T1000 (cell line): Measurements from ENCODE around the gene ALDOB.

Experiments
- DNase-seq: peaks from one replicate; lab custom pipeline; 2025; ENCODE audit warnings: mixed read lengths; lab: John Stamatoyannopoulos, UW

ALDOB gene

DNA sequence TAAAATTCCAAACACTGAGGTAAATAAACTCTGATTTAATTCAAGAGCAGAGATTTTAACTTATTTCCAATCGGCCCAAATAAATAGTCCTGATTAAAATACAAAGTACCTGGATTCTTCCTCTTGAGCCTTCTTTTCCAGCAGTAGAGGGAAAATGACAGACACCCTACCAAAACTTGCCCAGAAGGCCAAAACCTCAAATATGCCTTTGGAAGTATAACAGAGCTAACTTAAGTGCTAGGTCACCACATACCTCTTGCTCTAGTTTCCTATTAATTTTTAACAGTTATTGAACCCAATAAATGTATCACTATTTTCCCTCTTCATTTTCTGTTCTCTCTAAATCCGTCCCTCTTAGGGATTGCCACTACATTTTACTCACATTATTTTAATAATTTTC lies 52.2 kb downstream of the ALDOB start:
- no peak for DNase-seq

DNA sequence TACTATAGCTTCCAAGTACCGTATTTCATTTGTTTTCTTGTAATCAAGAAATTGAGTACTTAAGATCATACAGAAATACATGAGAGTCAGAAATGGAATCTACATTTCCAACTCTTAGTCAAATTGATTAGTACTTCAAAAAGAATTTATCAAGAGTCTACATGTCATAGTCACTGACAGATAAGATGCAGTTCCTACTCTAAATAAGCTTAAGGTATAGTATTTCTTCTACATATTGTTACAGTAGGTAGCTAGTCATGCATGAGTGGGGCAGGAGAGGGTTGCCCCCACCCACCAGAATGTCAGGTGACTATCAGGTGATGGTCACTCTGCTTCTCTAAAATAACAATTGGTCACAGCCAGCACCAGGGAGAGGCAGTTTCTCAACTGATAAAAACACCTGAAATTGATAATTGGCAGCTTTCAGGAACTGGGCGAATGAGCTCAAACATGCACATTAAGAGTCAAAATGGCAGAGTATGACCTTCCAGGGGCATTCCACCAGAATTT lies 53.7 kb downstream of the ALDOB start:
- DNase-seq: no peak

DNA sequence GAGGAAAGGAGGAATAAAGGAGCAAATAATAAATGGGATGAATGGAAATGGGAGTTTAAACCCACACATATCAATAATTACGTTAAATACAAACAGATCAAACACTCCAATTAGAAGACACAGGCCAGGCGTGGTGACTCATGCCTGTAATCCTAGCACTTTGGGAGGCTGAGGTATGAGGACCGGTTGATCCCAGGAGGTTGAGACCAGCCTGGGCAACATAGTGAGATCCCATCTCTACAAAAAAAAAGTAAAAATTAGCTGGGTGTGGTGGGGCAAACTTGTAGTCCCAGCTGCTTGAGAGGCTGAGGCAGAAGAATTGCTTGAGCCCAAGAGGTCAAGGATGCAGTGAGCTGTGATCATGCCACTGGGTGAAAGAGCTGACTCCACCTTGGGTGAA lies 54.5 kb downstream of the ALDOB start:
- DNase-seq: no peak

GRCh38 chr9:101380295-101380694 lies 55.3 kb downstream of the ALDOB start:
- DNase-seq: no peak

GRCh38 chr9:101376111-101376848 lies 59.3 kb downstream of the ALDOB start:
- DNase-seq: peak; percentile 3

DNA sequence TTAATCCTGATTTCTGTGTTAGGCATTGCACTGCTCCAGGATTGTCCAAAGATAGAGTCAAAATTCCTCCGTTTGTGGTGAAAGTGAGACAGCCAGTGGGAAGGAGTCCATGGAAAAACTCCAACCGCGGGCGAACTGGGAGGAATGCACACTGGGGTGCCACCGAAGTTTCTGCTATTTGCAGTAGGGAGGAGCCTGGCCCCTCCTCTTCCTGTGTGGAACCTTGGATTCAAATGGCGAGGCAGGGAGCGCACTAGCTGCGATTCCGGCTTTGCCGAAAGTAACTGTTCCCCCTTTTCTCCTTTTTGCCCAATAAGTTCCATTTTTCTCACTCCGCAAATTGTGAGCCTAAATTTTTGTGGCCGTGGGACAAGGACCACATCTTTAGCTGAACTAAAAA lies 60.0 kb downstream of the ALDOB start:
- peak; percentile 10 for DNase-seq

GRCh38 chr9:101372327-101373118 lies 63.1 kb downstream of the ALDOB start:
- no peak for DNase-seq

- no peak for DNase-seq
Measured at GRCh38 chr9:101371813-101372212, 63.8 kb downstream of the ALDOB start.
